Fibroblast of lung (primary cell): Measurements from ENCODE around the gene TSPYL1. TPM values are rescaled to one million over a fixed set of nuclear protein-coding genes. Genes with fewer than 3 reads are reported as not detected.
A peak's percentile ranks its signal among the peaks of the same experiment; 100 is the strongest.

Source experiments
- DNase-seq, 2 donors: peaks; one replicate each; pipeline versions ENCODE4 v3.0.0 to v3.0.0-alpha.2; 2010; ENCODE audit warnings: low read depth in 2 of 2
- H2AFZ ChIP-seq: 2 replicates; pipeline ENCODE4 v1.5.1; 2012; ENCODE audit warnings: low read length, control low read depth, inconsistent platforms
- H3K27ac ChIP-seq: 2 replicates; pipeline ENCODE4 v1.5.1; 2011; ENCODE audit warnings: low read length, control low read depth; ENCODE audit not compliant: insufficient read depth
- H3K27me3 ChIP-seq: 2 replicates; pipeline ENCODE4 v1.5.1; 2011; ENCODE audit warnings: mild to moderate bottlenecking, low read length; ENCODE audit not compliant: control insufficient read depth, insufficient read depth
- H3K36me3 ChIP-seq: 2 replicates; pipeline ENCODE4 v1.5.1; 2011; ENCODE audit warnings: low read length; ENCODE audit not compliant: control insufficient read depth, insufficient read depth
- H3K4me1 ChIP-seq: 2 replicates; pipeline ENCODE4 v1.5.1; 2011; ENCODE audit warnings: low read length; ENCODE audit not compliant: control insufficient read depth, insufficient read depth; ENCODE audit errors: extremely low read depth
- H3K4me2 ChIP-seq: 2 replicates; pipeline ENCODE4 v1.5.1; 2011; ENCODE audit warnings: low read length, control low read depth; ENCODE audit not compliant: insufficient read depth; ENCODE audit errors: extremely low read depth
- H3K4me3 ChIP-seq, 4 experiments: fragments of 200-600 bp in 1 of 4; sonication (generic) in 1 of 4; replicated peaks in 1 of 4; 2 replicates each; pipeline ENCODE4 v1.5.1; 2011 to 2016; ENCODE audit warnings: low read length in 4 of 4, low read depth in 3 of 4, mild to moderate bottlenecking in 3 of 4, control low read depth in 2 of 4, inconsistent platforms in 1 of 4, mixed read lengths in 1 of 4; ENCODE audit not compliant: insufficient read depth in 1 of 4; ENCODE audit errors: control extremely low read depth in 1 of 4
- H3K79me2 ChIP-seq: 2 replicates; pipeline ENCODE4 v1.5.1; 2012; ENCODE audit warnings: mild to moderate bottlenecking, low read length, inconsistent platforms; ENCODE audit not compliant: control insufficient read depth, insufficient read depth
- H3K9ac ChIP-seq: 2 replicates; pipeline ENCODE4 v1.5.1; 2011; ENCODE audit warnings: mild to moderate bottlenecking, low read length, control low read depth; ENCODE audit not compliant: insufficient read depth
- H3K9me3 ChIP-seq: 2 replicates; pipeline ENCODE4 v1.5.1; 2012; ENCODE audit warnings: low read depth, low read length; ENCODE audit not compliant: control insufficient read depth, insufficient read depth
- H4K20me1 ChIP-seq: 2 replicates; pipeline ENCODE4 v1.5.1; 2011; ENCODE audit warnings: low read length; ENCODE audit not compliant: control insufficient read depth, insufficient read depth; ENCODE audit errors: extremely low read depth
- CTCF ChIP-seq, 2 donors: IDR thresholded peaks in 1 of 2; conservative IDR thresholded peaks in 1 of 2; 1 replicate in 1 of 2; 2 replicates in 1 of 2; pipeline ENCODE4 v1.5.1; 2011 to 2012; ENCODE audit warnings: low read length in 2 of 2, control low read depth in 1 of 2, inconsistent platforms in 1 of 2, low read depth in 1 of 2, mild to moderate bottlenecking in 1 of 2
- EZH2 ChIP-seq: IDR thresholded peaks from 2 replicates; pipeline ENCODE4 v1.5.1; 2012; ENCODE audit warnings: low read length, control low read depth, mild to moderate bottlenecking; ENCODE audit errors: missing control alignments
- polyA plus RNA-seq, 2 donors: library from polyadenylated mRNA; depleted of rRNA in 1 of 2; stranded (reverse) in 1 of 2; unstranded in 1 of 2; fragments of >200 nt; gene quantifications; 2 replicates each; pipeline ENCODE4 v1.2.1, GENCODE V29; 2011 to 2012; ENCODE audit warnings: missing spikeins in 1 of 2
- total RNA-seq: library from RNA; depleted of rRNA; stranded (reverse); fragments of >200 nt; gene quantifications from 2 replicates; pipeline ENCODE4 v1.2.1, GENCODE V29; 2014

TSPYL1 gene
- total and polyA plus RNA-seq, 2 donors (not counting 1 experiment from before 2014, with no cell fraction given) = 82.0 to 93.0 TPM

- Histone ChIP-seq H3K4me2 (no peak overlapping the region), H3K9ac (no peak overlapping the region), H3K79me2 (no peaks in the 10 kb centered on the region), H3K27me3 (no peaks in the 10 kb centered on the region), H3K4me3 (no peak overlapping the region), H4K20me1 (no peaks in the 10 kb centered on the region), H3K9me3 (no peaks in the 10 kb centered on the region), H2AFZ (no peak overlapping the region), H3K4me1 (peaks cover 12% of the 10 kb centered on the region), H3K36me3 (no peaks in the 10 kb centered on the region), H3K27ac (no peak overlapping the region)
- peak in 1 of 2 donors; percentile 52 for DNase-seq
- no peak for TF ChIP-seq EZH2
- no peak for TF ChIP-seq CTCF (conservative IDR thresholded peaks at IDR 0.05 in 1 of 2, IDR thresholded peaks at IDR 0.05 in 1 of 2; ENCODE audit: low read depth in 1 of 2, low read length in 2 of 2)
Observed at GRCh38 chr6:116267836-116268588, 11.7 kb downstream of the TSPYL1 start.

DNA sequence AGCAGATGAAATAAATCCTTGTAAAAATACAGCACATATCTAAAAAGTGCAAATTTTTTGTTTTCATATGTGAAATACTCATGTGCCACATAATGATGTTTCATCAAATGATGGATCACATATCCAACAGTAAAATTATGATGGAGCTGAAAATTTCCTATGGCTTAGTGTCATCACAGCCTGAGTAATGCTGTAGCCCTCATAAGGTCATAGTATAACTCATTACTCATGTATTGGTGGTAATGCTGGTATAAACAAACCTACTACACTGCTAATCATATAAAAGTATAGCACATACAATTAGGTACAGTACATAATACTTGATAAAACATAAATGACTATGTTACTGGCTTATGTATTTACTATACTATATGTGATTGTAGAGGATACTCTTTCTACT, 12.9 kb downstream of the TSPYL1 start:
- Histone ChIP-seq H3K9me3 (no peaks in the 10 kb centered on the region), H4K20me1 (no peaks in the 10 kb centered on the region), H3K79me2 (no peaks in the 10 kb centered on the region), H3K27me3 (no peaks in the 10 kb centered on the region), H3K27ac (no peak overlapping the region), H3K4me2 (no peak overlapping the region), H2AFZ (no peak overlapping the region), H3K4me1 (peaks cover 12% of the 10 kb centered on the region), H3K4me3 (no peak overlapping the region), H3K9ac (no peak overlapping the region), H3K36me3 (no peaks in the 10 kb centered on the region)
- DNase-seq = no peak
- TF ChIP-seq CTCF (conservative IDR thresholded peaks at IDR 0.05 in 1 of 2, IDR thresholded peaks at IDR 0.05 in 1 of 2; ENCODE audit: low read depth in 1 of 2, low read length in 2 of 2) = no peak
- no peak for TF ChIP-seq EZH2

- H3K79me2 ChIP-seq = no peaks in the 10 kb centered on the region
- no peak for TF ChIP-seq CTCF (conservative IDR thresholded peaks at IDR 0.05 in 1 of 2, IDR thresholded peaks at IDR 0.05 in 1 of 2; ENCODE audit: low read depth in 1 of 2, low read length in 2 of 2)
- no peak overlapping the region for H2AFZ ChIP-seq
- H3K4me2 ChIP-seq = no peak overlapping the region
- H3K9ac ChIP-seq = no peak overlapping the region
- H3K36me3 ChIP-seq = no peaks in the 10 kb centered on the region
- no peak overlapping the region for H3K27ac ChIP-seq
- H3K4me1 ChIP-seq = peaks cover 12% of the 10 kb centered on the region
- H4K20me1 ChIP-seq = no peaks in the 10 kb centered on the region
- no peak overlapping the region for H3K4me3 ChIP-seq
- no peak for DNase-seq
- no peaks in the 10 kb centered on the region for H3K27me3 ChIP-seq
- H3K9me3 ChIP-seq = no peaks in the 10 kb centered on the region
Observed at GRCh38 chr6:116265041-116265829, 14.5 kb downstream of the TSPYL1 start.
